Activated T-cell treated with anti-CD3 and anti-CD28 coated beads, Interleukin-2, amount 50 U/mL, for 72 hours (primary cell): ENCODE results near the gene TCTN1. TPM values are rescaled to one million over a fixed set of nuclear protein-coding genes. Genes with fewer than 3 reads are reported as not detected.
"Not testable (repeated sequence)": the region's sequence is repeated elsewhere in the genome, so short reads cannot be mapped to it uniquely, and the experiment has no call there.

ENCODE experiments used
- ATAC-seq, 2 donors: fragments of 150-1000 bp; cut with Tn5 transposase; replicated peaks in 1 of 2; 2 replicates each; pipeline ENCODE4 v1.10.0; 2021; ENCODE audit warnings: moderate library complexity in 2 of 2, mild to moderate bottlenecking in 1 of 2
- DNase-seq, 2 donors: peaks; one replicate each; pipeline ENCODE4 v3.0.0; 2021 to 2022; ENCODE audit warnings: mixed read lengths in 1 of 2
- H3K27ac Mint-ChIP-seq: one replicate; pipeline ENCODE4 v1.8.0; 2022; ENCODE audit warnings: mild to moderate bottlenecking, moderate library complexity, mixed read lengths
- H3K27me3 Mint-ChIP-seq: one replicate; pipeline ENCODE4 v1.8.0; 2022; ENCODE audit warnings: low read depth, mixed read lengths
- H3K36me3 Mint-ChIP-seq, 2 donors: one replicate each; pipeline ENCODE4 v1.8.0; 2022; ENCODE audit warnings: mixed read lengths in 2 of 2, mild to moderate bottlenecking in 1 of 2; ENCODE audit not compliant: insufficient read depth in 2 of 2
- H3K4me1 Mint-ChIP-seq: one replicate; pipeline ENCODE4 v1.8.0; 2022; ENCODE audit warnings: low read depth, mixed read lengths
- H3K4me3 Mint-ChIP-seq, 2 donors: one replicate each; pipeline ENCODE4 v1.8.0; 2022; ENCODE audit warnings: mild to moderate bottlenecking in 2 of 2, mixed read lengths in 2 of 2, moderate library complexity in 2 of 2
- H3K9me3 Mint-ChIP-seq, 2 donors: one replicate each; pipeline ENCODE4 v1.8.0; 2022; ENCODE audit warnings: mixed read lengths in 2 of 2
- total RNA-seq, 2 donors: library from RNA; stranded (reverse); gene quantifications; one replicate each; pipeline ENCODE4 v1.2.3, GENCODE V29; 2022

Gene TCTN1
- total RNA-seq, 2 donors from 2014 or later = 9.7 to 10.0 TPM

GRCh38 chr12:110627500-110628195 is 13.7 kb downstream of the TCTN1 start:
- no peaks in the 10 kb centered on the region for H3K27me3 Mint-ChIP-seq
- DNase-seq (no peak), ATAC-seq (no peak)
- H3K27ac Mint-ChIP-seq = no peak overlapping the region
- peaks cover 0 to 3% of the 10 kb centered on the region in 2 donors for H3K36me3 Mint-ChIP-seq
- H3K4me1 Mint-ChIP-seq = no peaks in the 10 kb centered on the region
- no peak overlapping the region for H3K4me3 Mint-ChIP-seq
- no peaks in the 10 kb centered on the region for H3K9me3 Mint-ChIP-seq

- Mint-ChIP-seq H3K4me1 (peaks cover 55% of the 10 kb centered on the region), H3K9me3 (no peaks in the 10 kb centered on the region), H3K4me3 (peak overlapping the region in 1 of 2 donors; percentile 53), H3K27me3 (no peaks in the 10 kb centered on the region), H3K36me3 (no peaks in the 10 kb centered on the region), H3K27ac (peak overlapping the region; percentile 24)
- ATAC-seq (peak; percentile 72 to 77), DNase-seq (peak; percentile 16 to 21)
Observed at GRCh38 chr12:110635055-110635454, 21.1 kb downstream of the TCTN1 start.

GRCh38 chr12:110636516-110636915 is 22.6 kb downstream of the TCTN1 start:
- Mint-ChIP-seq H3K36me3 (no peaks in the 10 kb centered on the region), H3K4me1 (peaks cover 55% of the 10 kb centered on the region), H3K27me3 (no peaks in the 10 kb centered on the region), H3K27ac (no peak overlapping the region), H3K9me3 (no peaks in the 10 kb centered on the region), H3K4me3 (no peak overlapping the region)
- ATAC-seq (no peak), DNase-seq (no peak)

- no peaks in the 10 kb centered on the region for H3K9me3 Mint-ChIP-seq
- H3K27me3 Mint-ChIP-seq = no peaks in the 10 kb centered on the region
- no peaks in the 10 kb centered on the region for H3K36me3 Mint-ChIP-seq
- no peak overlapping the region for H3K4me3 Mint-ChIP-seq
- H3K27ac Mint-ChIP-seq = no peak overlapping the region
- H3K4me1 Mint-ChIP-seq = peaks cover 69% of the 10 kb centered on the region
- ATAC-seq (peak; percentile 13 to 24), DNase-seq (no peak)
Observed at GRCh38 chr12:110637869-110638441, 24.0 kb downstream of the TCTN1 start.

- no peaks in the 10 kb centered on the region for H3K27me3 Mint-ChIP-seq
- DNase-seq (no peak), ATAC-seq (peak; percentile 56 to 62)
- no peaks in the 10 kb centered on the region for H3K9me3 Mint-ChIP-seq
- H3K36me3 Mint-ChIP-seq = peaks cover 0 to 1% of the 10 kb centered on the region in 2 donors
- peaks cover 69% of the 10 kb centered on the region for H3K4me1 Mint-ChIP-seq
- H3K4me3 Mint-ChIP-seq = no peak overlapping the region
- H3K27ac Mint-ChIP-seq = no peak overlapping the region
Observed at GRCh38 chr12:110638796-110639195, 24.9 kb downstream of the TCTN1 start.

- Mint-ChIP-seq H3K9me3 (no peaks in the 10 kb centered on the region), H3K36me3 (peaks cover 0 to 1% of the 10 kb centered on the region in 2 donors), H3K4me1 (peaks cover 73% of the 10 kb centered on the region), H3K27ac (no peak overlapping the region), H3K27me3 (no peaks in the 10 kb centered on the region), H3K4me3 (no peak overlapping the region)
- no peak for ATAC-seq
- no peak for DNase-seq
Observed at GRCh38 chr12:110639336-110640141, 25.6 kb downstream of the TCTN1 start.

GRCh38 chr12:110640275-110641025 is 26.5 kb downstream of the TCTN1 start:
- ATAC-seq (no peak), DNase-seq (no peak)
- Mint-ChIP-seq H3K4me3 (no peak overlapping the region), H3K4me1 (peaks cover 65% of the 10 kb centered on the region), H3K27me3 (no peaks in the 10 kb centered on the region), H3K27ac (no peak overlapping the region), H3K36me3 (peaks cover 0 to 1% of the 10 kb centered on the region in 2 donors), H3K9me3 (no peaks in the 10 kb centered on the region)

GRCh38 chr12:110641521-110641920 is 27.6 kb downstream of the TCTN1 start:
- ATAC-seq (no peak), DNase-seq (no peak)
- H3K4me3 Mint-ChIP-seq = no peak overlapping the region
- peaks cover 56% of the 10 kb centered on the region for H3K4me1 Mint-ChIP-seq
- no peaks in the 10 kb centered on the region for H3K9me3 Mint-ChIP-seq
- no peak overlapping the region for H3K27ac Mint-ChIP-seq
- peaks cover 0 to 1% of the 10 kb centered on the region in 2 donors for H3K36me3 Mint-ChIP-seq
- no peaks in the 10 kb centered on the region for H3K27me3 Mint-ChIP-seq

- Mint-ChIP-seq H3K4me1 (peaks cover 37% of the 10 kb centered on the region), H3K4me3 (peak overlapping the region; percentile 13 to 24), H3K36me3 (peaks cover 0 to 3% of the 10 kb centered on the region in 2 donors), H3K27ac (no peak overlapping the region), H3K9me3 (no peaks in the 10 kb centered on the region), H3K27me3 (no peaks in the 10 kb centered on the region)
- peak in 1 of 2 donors; percentile 14 for DNase-seq
- peak; percentile 56 to 66 for ATAC-seq
Observed at GRCh38 chr12:110647631-110648040, 33.7 kb downstream of the TCTN1 start.

- ATAC-seq (no peak), DNase-seq (no peak)
- Mint-ChIP-seq H3K4me1 (peaks cover 20% of the 10 kb centered on the region), H3K27ac (no peak overlapping the region), H3K9me3 (no peaks in the 10 kb centered on the region), H3K4me3 (no peak overlapping the region), H3K36me3 (peaks cover 0 to 6% of the 10 kb centered on the region in 2 donors), H3K27me3 (no peaks in the 10 kb centered on the region)
Observed at GRCh38 chr12:110649341-110649847, 35.5 kb downstream of the TCTN1 start.

- not testable (repeated sequence) for H3K9me3 Mint-ChIP-seq, H3K27me3 Mint-ChIP-seq, ATAC-seq, DNase-seq, H3K4me3 Mint-ChIP-seq, H3K36me3 Mint-ChIP-seq, H3K27ac Mint-ChIP-seq
- peaks cover 16% of the 10 kb centered on the region for H3K4me1 Mint-ChIP-seq
Observed at GRCh38 chr12:110654238-110654637, 40.3 kb downstream of the TCTN1 start.

GRCh38 chr12:110656071-110656655 is 42.2 kb downstream of the TCTN1 start:
- H3K4me3 Mint-ChIP-seq = no peak overlapping the region
- peaks cover 25% of the 10 kb centered on the region for H3K4me1 Mint-ChIP-seq
- no peaks in the 10 kb centered on the region for H3K27me3 Mint-ChIP-seq
- H3K36me3 Mint-ChIP-seq = peaks cover 2 to 6% of the 10 kb centered on the region in 2 donors
- DNase-seq (no peak), ATAC-seq (no peak)
- H3K27ac Mint-ChIP-seq = no peak overlapping the region
- no peaks in the 10 kb centered on the region for H3K9me3 Mint-ChIP-seq
